Activated naive CD4-positive, alpha-beta T cell treated with anti-CD3 and anti-CD28 coated beads, Interleukin-2, amount 50 U/mL, for 24 hours (primary cell): Measurements from ENCODE around the gene LEKR1.
A peak's percentile ranks its signal among the peaks of the same experiment; 100 is the strongest.
"Not testable (repeated sequence)": the region's sequence is repeated elsewhere in the genome, so short reads cannot be mapped to it uniquely, and the experiment has no call there.

Experiments used
- H3K27ac Mint-ChIP-seq: one replicate; pipeline ENCODE4 v1.8.0; 2021; ENCODE audit warnings: mild to moderate bottlenecking, mixed read lengths
- H3K27me3 Mint-ChIP-seq: one replicate; pipeline ENCODE4 v1.8.0; 2021; ENCODE audit warnings: mixed read lengths
- H3K36me3 Mint-ChIP-seq: one replicate; pipeline ENCODE4 v1.8.0; 2021; ENCODE audit warnings: mixed read lengths
- H3K4me1 Mint-ChIP-seq: one replicate; pipeline ENCODE4 v1.8.0; 2021; ENCODE audit warnings: mixed read lengths
- H3K4me3 Mint-ChIP-seq: one replicate; pipeline ENCODE4 v1.8.0; 2021; ENCODE audit warnings: mild to moderate bottlenecking, mixed read lengths
- H3K9me3 Mint-ChIP-seq: one replicate; pipeline ENCODE4 v1.8.0; 2021; ENCODE audit warnings: mixed read lengths

The LEKR1 gene

DNA sequence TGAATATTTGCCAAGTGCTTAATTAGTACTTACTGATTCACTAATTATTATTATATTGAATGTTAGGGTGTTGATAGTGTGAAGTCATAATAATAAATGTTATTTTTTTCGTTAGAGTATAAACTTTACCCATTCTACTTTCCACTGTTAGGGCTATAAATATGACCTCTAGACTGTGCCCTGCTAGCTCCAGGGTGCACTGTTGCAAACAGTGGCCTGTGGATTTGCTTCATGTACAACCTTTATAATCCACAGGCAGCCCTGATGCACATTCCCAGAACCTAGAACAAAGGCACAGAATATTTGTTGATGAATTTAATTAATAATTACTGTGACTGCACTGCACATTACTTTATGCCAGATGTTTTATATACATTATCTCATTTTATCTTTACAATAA is 28.8 kb upstream of the LEKR1 start:
- Mint-ChIP-seq H3K4me1 (peaks cover 19% of the 10 kb centered on the region), H3K27ac (no peak overlapping the region), H3K36me3 (peaks cover 23% of the 10 kb centered on the region), H3K4me3 (no peak overlapping the region), H3K27me3 (no peaks in the 10 kb centered on the region), H3K9me3 (peaks cover 19% of the 10 kb centered on the region)

DNA sequence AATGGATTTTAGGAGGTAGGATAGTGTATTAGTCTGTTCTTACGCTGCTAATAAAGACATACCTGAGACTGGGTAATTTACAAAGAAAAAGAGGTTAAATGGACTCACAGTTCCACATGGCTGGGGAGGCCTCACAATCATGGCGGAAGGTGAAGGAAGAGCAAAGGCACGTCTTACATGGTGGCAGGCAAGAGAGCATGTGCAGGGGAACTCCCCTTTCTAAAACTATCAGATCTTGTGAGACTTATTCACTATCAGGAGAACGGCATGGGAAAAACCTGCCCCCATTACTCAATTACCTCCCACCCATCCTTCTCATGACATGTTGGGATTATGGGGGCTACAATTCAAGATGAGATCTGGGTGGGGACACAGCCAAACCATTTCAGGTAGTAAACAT is 25.9 kb upstream of the LEKR1 start:
- not testable (repeated sequence) for H3K27ac Mint-ChIP-seq, H3K27me3 Mint-ChIP-seq, H3K4me3 Mint-ChIP-seq, H3K4me1 Mint-ChIP-seq
- Mint-ChIP-seq H3K9me3 (peaks cover 24% of the 10 kb centered on the region), H3K36me3 (peaks cover 29% of the 10 kb centered on the region)

GRCh38 chr3:156801746-156802145 is 24.4 kb upstream of the LEKR1 start:
- no peak overlapping the region for H3K27ac Mint-ChIP-seq
- peaks cover 28% of the 10 kb centered on the region for H3K36me3 Mint-ChIP-seq
- peaks cover 24% of the 10 kb centered on the region for H3K9me3 Mint-ChIP-seq
- no peaks in the 10 kb centered on the region for H3K4me1 Mint-ChIP-seq
- H3K27me3 Mint-ChIP-seq, result no peaks in the 10 kb centered on the region
- H3K4me3 Mint-ChIP-seq, result no peak overlapping the region

DNA sequence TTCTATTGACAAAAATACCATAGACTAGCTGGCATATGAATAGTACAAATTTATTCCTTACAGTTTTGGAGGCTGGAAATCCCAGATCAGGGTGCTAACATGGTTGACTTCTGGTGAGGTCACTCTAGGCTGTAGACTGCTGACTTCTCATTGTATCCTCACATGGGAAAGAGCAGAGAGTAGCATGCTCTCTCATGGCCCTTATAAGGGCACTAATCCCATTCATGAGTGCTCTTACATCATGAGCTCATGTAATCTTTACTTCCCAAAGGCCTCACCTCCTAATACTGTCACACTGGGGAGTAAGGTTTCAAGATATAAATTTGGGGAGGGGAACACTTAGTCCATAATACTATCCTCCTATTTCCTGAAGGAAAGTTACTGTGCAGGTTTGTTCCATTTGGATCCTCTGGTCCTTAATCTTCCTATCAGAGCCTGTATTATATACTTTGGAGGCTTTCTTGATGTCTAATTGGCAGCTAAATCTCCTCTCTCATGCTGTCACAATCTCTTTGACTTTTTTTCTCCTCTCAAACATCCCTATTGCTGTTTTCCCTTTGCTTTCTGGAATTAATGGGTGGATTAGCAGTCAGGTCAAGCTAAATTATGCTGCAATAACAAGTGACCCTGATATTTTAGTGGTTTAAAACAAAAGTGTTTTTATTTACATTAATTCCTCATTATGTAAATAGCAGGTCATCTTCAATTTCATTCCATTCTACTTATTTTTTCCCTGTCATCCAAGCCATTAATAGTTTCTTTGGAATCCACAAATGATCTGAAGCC is 23.1 kb upstream of the LEKR1 start:
- H3K4me3 Mint-ChIP-seq, result no peak overlapping the region
- peaks cover 28% of the 10 kb centered on the region for H3K9me3 Mint-ChIP-seq
- H3K27ac Mint-ChIP-seq, result no peak overlapping the region
- H3K36me3 Mint-ChIP-seq, result peaks cover 31% of the 10 kb centered on the region
- no peaks in the 10 kb centered on the region for H3K27me3 Mint-ChIP-seq
- H3K4me1 Mint-ChIP-seq, result no peaks in the 10 kb centered on the region

DNA sequence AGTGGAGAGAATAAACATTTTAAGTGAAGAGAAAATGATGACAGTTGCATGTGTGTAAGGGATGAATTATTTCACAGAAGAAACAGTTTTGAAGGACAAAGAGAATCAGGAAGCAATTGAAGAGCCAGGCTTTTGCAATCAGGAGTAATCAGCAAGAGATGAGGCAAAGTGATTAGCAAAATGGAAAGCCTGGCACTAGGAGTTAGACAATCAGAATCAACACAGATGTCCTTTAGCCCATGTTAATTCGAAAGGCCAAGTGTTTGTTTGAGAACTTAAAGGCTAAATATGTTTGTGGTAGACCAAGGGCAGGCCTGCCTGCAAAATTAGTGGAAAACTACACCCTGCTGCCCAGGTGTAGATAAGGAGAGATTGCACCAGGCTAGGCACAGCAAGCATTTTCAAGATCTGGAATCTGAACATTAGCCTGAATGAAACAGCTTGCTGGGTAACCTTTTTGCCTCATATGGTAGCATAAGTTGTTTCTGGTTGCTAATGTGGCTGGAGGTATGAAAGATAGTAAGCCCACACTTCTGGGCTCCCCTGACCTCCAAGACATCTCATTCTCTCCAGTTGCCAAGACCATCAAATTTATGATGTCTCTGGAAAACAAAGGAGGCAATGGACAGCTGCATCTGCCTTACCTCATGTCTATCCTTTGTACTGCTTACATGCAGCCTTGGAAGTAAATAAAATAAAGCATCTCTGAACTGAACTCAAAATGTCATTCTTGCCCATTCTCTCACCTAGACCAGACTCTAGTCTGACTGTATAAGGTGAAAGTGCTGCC is 22.0 kb upstream of the LEKR1 start:
- peak overlapping the region; percentile 53 for H3K27ac Mint-ChIP-seq
- H3K36me3 Mint-ChIP-seq, result peaks cover 27% of the 10 kb centered on the region
- no peak overlapping the region for H3K4me3 Mint-ChIP-seq
- H3K27me3 Mint-ChIP-seq, result no peaks in the 10 kb centered on the region
- no peaks in the 10 kb centered on the region for H3K4me1 Mint-ChIP-seq
- peaks cover 30% of the 10 kb centered on the region for H3K9me3 Mint-ChIP-seq

DNA sequence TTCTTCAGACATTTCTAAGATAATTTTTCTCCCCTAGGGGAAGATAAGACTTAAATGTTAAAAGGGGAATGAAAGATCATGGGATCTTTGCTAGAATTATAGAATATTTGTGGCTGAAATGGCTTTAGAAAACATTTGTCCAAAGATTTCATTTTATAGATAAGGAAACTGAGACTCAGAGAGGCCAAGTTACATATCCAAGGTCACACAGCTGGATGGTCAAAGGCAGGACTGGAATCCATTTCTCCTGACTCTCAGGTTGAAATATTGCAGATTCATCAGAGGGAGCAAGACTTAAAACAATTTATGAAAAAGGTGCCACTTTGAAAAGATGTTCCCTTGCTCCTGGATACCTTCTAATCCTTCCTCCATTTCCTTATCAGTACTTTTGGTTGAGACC is 19.5 kb upstream of the LEKR1 start:
- no peaks in the 10 kb centered on the region for H3K4me1 Mint-ChIP-seq
- peaks cover 18% of the 10 kb centered on the region for H3K36me3 Mint-ChIP-seq
- H3K9me3 Mint-ChIP-seq, result peaks cover 11% of the 10 kb centered on the region
- H3K27me3 Mint-ChIP-seq, result no peaks in the 10 kb centered on the region
- no peak overlapping the region for H3K4me3 Mint-ChIP-seq
- H3K27ac Mint-ChIP-seq, result no peak overlapping the region

- Mint-ChIP-seq H3K36me3 (peaks cover 18% of the 10 kb centered on the region), H3K27ac (peak overlapping the region; percentile 6), H3K9me3 (peaks cover 10% of the 10 kb centered on the region), H3K4me1 (no peaks in the 10 kb centered on the region), H3K4me3 (no peak overlapping the region), H3K27me3 (no peaks in the 10 kb centered on the region)
Measured at GRCh38 chr3:156808025-156808424, 18.1 kb upstream of the LEKR1 start.

- Mint-ChIP-seq H3K9me3 (peaks cover 5% of the 10 kb centered on the region), H3K4me3 (no peak overlapping the region), H3K4me1 (peaks cover 13% of the 10 kb centered on the region), H3K36me3 (peaks cover 15% of the 10 kb centered on the region), H3K27ac (no peak overlapping the region), H3K27me3 (no peaks in the 10 kb centered on the region)
Measured at GRCh38 chr3:156811089-156811862, 14.9 kb upstream of the LEKR1 start.

- no peak overlapping the region for H3K4me3 Mint-ChIP-seq
- no peak overlapping the region for H3K27ac Mint-ChIP-seq
- H3K4me1 Mint-ChIP-seq, result peaks cover 20% of the 10 kb centered on the region
- no peaks in the 10 kb centered on the region for H3K27me3 Mint-ChIP-seq
- H3K36me3 Mint-ChIP-seq, result peaks cover 15% of the 10 kb centered on the region
- H3K9me3 Mint-ChIP-seq, result peaks cover 4% of the 10 kb centered on the region
Measured at GRCh38 chr3:156812521-156813335, 13.4 kb upstream of the LEKR1 start.

DNA sequence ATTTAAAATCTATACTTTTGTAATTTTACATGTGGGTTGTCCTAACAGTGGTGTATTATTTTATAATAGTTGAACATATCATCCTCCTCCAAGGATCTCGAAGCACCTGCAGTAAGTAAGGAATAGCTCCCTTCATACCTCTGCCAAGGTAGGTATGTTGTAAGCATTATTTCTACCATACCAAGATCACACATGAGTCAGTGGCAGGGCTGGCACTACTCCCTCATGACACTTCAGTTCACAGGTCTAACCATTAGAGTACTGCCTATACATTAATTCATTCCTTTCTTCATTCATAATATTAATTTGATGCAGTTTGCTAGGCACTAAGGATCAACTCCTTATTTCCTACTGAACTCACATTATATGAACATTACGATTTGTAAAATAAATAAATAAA is 11.9 kb upstream of the LEKR1 start:
- no peaks in the 10 kb centered on the region for H3K9me3 Mint-ChIP-seq
- H3K27ac Mint-ChIP-seq, result no peak overlapping the region
- no peaks in the 10 kb centered on the region for H3K27me3 Mint-ChIP-seq
- peaks cover 13% of the 10 kb centered on the region for H3K36me3 Mint-ChIP-seq
- H3K4me1 Mint-ChIP-seq, result peaks cover 32% of the 10 kb centered on the region
- no peak overlapping the region for H3K4me3 Mint-ChIP-seq

- Mint-ChIP-seq H3K4me3 (peak overlapping the region; percentile 95), H3K27ac (peak overlapping the region; percentile 99), H3K27me3 (no peaks in the 10 kb centered on the region), H3K9me3 (no peaks in the 10 kb centered on the region), H3K36me3 (peaks cover 5% of the 10 kb centered on the region), H3K4me1 (peaks cover 32% of the 10 kb centered on the region)
Measured at GRCh38 chr3:156816091-156816793, 9.9 kb upstream of the LEKR1 start.

DNA sequence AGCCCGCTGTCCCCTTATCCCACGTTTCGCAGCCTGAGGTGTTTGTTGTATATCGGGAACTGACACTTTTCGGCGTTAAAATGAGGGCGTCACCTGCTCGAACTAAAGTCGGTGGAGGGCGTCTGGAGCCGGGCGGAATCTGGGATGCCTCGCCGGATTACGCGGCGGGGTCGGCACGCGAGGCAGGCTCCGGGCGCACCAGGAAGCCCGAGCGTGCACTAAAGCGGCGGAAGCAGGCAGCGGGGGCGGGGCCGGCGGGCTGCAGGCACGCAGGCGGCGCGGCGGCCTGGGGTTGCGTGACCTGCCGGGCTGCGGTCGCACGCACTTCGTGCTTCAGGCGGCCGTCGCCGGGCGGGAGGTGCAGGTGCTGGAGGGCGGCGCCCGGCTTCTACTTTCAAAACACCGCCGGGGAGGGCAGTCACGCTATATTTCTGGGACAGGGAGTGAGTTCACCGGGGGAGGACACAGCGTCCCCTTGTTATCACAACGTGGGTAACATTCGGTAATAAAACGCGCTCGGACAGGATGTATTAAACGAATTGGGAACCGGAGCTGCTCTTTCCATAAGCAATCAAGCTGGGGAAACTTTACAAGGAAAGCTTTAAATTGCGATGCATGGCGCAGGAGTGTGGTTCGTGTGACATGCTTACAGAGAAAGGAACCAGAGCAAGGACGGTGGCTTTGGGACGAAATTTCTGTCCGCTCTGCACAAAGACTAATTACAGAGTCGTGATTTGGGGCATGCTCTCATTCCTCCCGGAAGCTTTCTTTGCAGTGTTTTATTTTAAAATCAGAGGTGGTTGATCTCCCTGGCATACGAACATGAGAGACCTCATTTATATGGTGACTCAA is 9.1 kb upstream of the LEKR1 start:
- no peaks in the 10 kb centered on the region for H3K9me3 Mint-ChIP-seq
- peaks cover 32% of the 10 kb centered on the region for H3K4me1 Mint-ChIP-seq
- peak overlapping the region; percentile 99 for H3K27ac Mint-ChIP-seq
- H3K36me3 Mint-ChIP-seq, result peaks cover 5% of the 10 kb centered on the region
- peak overlapping the region; percentile 95 for H3K4me3 Mint-ChIP-seq
- no peaks in the 10 kb centered on the region for H3K27me3 Mint-ChIP-seq

- H3K27ac Mint-ChIP-seq, result peak overlapping the region; percentile 99
- peaks cover 5% of the 10 kb centered on the region for H3K36me3 Mint-ChIP-seq
- no peaks in the 10 kb centered on the region for H3K9me3 Mint-ChIP-seq
- peaks cover 32% of the 10 kb centered on the region for H3K4me1 Mint-ChIP-seq
- H3K4me3 Mint-ChIP-seq, result peak overlapping the region; percentile 95
- H3K27me3 Mint-ChIP-seq, result no peaks in the 10 kb centered on the region
Measured at GRCh38 chr3:156817646-156818272, 8.4 kb upstream of the LEKR1 start.
